Neural cell (in vitro differentiated cells): Measurements from ENCODE around the gene PLP1.
"Not testable (repeated sequence)": the region's sequence is repeated elsewhere in the genome, so short reads cannot be mapped to it uniquely, and the experiment has no call there.

Experiments used
- EZH2 ChIP-seq: fragments of 200-600, 300-800 bp; shearing (Covaris generic), sonication (generic); IDR thresholded peaks from 2 replicates; pipeline ENCODE4 v1.6.1; 2014; ENCODE audit warnings: antibody characterized with exemption, low read length, borderline replicate concordance, mild to moderate bottlenecking; ENCODE audit not compliant: insufficient read depth, poor library complexity, severe bottlenecking
- POLR2AphosphoS5 ChIP-seq: IDR thresholded peaks from 2 replicates; pipeline ENCODE4 v1.6.1; 2012

GRCh38 chrX:103763541-103763940 lies 13.1 kb upstream of the PLP1 start:
- TF ChIP-seq EZH2, POLR2AphosphoS5: not testable (repeated sequence)
